ENCODE data around the gene THSD4. TPM values are rescaled to one million over a fixed set of nuclear protein-coding genes. Genes with fewer than 3 reads are reported as not detected.

THSD4 gene
- total RNA-seq, 1 experiment from 2014 or later, result 21.7 TPM

DNA sequence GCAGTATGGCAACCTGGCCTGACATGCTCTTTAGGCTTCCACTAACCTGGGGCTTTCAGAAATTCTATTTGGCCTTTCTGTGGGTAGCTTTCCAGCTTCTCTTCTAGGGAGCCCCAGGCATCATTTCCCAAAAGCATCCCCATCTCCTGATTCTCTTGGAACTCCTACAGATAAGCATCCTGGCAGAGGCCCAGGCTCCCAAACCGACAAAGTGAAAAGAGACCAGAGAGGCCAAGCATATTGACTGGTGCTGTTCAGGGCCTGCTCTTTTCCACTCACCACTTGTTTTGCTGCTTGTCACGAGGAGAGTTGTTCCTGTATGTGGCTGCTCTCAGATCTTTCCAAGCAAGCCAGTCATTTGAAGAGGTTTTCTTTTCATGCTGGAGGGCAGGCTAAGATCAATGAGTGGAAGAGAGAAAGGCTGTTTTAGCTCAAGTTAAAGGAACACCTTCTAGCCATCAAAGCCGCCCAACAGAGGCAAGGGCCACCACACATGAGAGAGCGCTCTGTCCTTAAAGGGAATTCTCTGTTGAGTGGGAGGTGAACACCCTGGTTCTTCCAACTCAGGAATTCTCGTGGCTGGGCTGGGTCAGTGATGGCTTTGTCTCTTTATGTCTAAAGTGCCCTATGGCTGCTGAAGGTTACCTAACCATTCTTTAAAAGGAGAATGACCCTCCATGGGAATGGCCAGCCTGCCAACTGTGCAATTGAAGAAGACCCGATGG, 664.0 kb downstream of the THSD4 start:
- DNase-seq (ENCODE audit: extremely low read depth, low read depth), result no peak

DNA sequence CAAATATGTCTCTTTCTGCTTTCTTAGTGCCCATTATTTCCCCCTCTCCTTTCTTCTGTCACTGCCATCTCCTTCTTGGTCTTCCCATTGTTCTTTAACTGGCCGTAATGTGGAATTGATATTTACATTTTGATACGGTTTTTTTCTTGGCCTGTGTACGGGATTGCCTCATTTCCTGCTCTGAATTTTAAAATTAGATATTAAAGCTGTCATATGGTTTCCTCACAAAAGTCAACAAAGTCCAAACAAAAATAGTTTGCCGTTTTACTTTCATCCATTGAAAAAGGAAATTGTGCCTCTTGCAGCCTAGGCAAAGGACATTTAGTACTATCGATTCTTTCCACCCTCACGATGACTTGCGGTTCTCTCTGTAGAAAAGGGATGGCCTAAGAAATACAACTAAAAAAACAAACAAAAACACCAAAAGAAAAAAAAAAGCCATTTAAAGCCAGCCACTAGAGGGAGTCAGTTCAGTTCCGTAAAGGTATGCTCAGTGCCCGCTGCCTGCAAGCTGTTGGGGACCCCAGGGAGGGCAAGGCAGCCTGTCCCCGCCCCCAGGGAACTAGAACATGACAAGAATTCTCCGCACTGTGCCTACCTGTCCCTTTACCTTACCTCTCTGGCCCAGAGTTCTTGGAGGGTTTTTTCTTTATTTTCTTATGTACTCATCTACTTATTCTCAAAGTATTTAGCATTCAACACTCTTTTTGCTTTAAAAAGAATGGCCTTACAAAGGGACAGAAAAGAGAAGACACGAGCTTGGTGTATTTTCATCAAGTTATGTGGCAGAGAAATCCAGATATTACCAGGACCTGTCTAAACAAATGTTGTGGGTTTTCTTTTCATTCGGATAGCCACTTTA, 665.1 kb downstream of the THSD4 start:
- peak; percentile 64 for DNase-seq (ENCODE audit: extremely low read depth, low read depth)

DNA sequence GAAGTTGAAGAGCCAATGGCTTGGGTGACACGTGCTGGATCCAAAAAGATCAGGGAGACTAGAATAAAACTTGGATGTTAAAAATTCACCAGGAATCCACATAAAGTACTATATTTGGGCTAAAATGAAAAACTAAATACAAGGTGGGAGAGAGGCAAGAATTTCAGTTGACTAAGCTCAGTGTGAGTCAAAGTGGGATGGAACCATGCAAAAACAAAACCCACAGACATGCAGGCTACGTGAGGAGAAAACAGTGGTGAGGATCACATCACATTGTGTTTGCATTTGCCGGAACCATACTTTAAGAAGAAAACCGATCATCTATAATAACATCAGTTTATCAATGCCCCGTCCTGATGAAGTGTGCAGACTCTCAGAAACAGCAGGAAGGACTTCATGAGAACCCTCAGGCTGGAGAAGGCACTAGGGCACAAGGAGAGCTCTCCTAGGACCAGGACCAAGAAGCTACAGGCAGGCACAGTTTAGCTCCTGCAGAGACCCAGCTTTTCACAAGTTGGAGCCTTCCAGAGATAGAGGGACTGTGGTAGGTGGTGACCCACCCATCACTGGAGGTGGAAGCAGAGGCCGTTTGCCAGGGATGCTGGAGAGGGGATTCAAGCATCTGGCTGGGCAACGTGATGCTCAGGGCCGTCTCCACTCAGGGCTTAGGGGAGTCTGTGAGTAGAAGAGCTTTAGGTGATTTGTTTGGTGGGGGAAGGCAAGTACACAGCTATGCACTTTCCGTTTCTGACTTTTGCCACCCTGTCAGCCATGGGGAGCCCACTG, 666.1 kb downstream of the THSD4 start:
- DNase-seq (ENCODE audit: extremely low read depth, low read depth), result no peak

DNA sequence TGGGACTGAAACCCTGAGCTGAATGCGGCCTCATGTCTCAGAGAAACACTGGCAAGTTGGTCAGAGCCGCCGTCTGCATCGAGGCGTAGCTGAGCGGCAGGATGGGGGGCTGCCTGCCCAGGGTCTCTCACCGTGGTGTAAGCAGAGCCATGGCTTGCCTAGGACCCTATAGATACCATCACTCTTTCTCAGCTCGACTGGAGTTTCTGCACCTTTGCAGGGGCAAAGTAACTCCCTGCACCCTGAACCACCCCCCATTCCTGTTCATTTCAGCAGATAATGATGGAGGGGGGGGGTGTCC, 666.6 kb downstream of the THSD4 start:
- DNase-seq (ENCODE audit: extremely low read depth, low read depth), result no peak

DNA sequence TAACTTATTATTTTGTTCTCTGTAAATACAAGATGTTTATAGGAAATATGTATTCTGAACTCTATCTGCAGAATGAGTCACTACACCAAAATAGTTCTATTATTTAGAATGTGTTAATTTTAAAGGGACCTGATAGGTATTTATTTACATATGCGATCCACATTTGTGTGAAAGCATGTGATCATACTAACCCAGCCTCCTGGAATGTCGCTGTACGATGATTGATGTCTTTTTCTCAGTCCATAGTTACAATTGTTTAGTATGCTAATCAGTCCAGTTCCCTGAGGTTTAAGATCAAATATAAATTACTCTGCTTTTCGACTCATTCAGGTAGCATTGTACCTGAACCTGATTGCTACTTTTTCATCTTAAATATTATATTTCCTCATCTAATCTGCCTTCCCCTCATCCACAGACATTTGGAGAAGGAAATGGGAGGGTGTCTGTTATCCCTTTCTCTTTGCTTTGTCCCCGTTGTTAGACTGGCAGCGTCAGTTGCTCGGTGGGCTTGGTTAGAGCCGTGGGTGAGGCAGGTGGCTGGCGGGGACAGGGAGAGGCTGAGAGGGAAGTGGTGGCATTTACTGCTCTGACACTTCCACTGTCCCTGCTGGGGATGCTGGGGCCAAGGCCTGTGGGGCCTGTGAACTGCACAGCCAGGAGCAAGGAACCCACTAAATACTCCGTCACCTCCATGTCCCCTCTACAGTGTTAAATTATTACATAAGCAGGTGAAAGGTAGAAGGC, 667.3 kb downstream of the THSD4 start:
- no peak for DNase-seq (ENCODE audit: extremely low read depth, low read depth)

DNA sequence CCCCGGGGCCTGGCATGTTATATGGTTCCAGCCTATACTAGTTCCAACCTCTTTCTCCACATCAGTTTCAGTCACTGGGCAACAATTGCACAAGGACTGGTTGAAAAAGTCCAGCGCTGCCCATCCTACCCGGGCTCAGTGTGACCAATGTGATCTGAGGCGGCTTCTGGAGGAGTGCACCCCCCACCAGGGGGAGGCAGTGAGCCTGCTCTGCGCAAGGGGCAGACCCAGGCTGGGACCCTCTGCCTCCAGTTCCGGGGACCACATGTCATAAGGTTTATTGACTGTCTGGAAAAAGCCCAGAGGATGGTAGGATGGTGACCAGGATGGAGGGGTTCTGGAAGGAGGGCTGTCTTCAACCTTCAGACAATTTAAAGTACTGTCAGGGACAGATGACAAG, 669.4 kb downstream of the THSD4 start:
- no peak for DNase-seq (ENCODE audit: extremely low read depth, low read depth)

DNA sequence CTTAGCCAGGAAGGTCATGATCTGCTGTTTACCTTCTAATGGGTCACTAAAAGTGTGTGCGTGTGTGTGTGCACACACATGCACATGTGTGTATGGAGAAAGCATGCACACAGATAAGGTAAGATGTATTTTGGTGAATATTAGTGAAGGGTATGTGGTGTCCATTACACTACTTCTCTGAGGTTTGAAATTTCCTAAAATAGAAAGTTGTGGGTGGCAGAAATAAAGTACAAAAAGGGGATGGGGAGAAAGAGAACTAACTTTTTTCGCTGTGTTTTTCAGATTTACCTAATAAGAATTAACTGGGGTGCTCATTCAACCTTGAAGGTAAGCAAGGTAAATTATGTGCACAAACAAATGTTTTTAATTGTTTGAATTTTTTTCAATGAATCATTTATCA, 670.7 kb downstream of the THSD4 start:
- DNase-seq (ENCODE audit: extremely low read depth, low read depth), result no peak

DNA sequence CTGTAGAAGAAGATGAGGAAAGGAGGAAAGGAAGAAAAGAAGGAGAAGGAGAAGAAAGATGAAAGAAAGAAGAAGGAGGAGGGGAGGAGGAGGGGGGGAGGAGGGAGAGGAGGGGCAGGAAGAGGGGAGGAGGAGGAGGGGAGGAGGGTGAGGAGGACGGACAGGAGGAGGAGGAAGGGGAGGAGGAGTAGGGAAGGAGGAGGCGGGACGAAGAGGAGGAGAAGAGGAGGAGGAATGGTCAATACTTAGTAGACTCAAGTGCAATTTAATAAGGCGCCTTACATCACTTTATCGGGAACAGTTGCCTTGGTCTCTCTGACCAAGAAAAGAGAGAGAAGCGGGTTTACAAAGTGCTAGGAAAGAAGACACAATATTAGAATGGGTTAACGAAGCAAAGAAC, 671.4 kb downstream of the THSD4 start:
- DNase-seq (ENCODE audit: extremely low read depth, low read depth), result no peak

DNA sequence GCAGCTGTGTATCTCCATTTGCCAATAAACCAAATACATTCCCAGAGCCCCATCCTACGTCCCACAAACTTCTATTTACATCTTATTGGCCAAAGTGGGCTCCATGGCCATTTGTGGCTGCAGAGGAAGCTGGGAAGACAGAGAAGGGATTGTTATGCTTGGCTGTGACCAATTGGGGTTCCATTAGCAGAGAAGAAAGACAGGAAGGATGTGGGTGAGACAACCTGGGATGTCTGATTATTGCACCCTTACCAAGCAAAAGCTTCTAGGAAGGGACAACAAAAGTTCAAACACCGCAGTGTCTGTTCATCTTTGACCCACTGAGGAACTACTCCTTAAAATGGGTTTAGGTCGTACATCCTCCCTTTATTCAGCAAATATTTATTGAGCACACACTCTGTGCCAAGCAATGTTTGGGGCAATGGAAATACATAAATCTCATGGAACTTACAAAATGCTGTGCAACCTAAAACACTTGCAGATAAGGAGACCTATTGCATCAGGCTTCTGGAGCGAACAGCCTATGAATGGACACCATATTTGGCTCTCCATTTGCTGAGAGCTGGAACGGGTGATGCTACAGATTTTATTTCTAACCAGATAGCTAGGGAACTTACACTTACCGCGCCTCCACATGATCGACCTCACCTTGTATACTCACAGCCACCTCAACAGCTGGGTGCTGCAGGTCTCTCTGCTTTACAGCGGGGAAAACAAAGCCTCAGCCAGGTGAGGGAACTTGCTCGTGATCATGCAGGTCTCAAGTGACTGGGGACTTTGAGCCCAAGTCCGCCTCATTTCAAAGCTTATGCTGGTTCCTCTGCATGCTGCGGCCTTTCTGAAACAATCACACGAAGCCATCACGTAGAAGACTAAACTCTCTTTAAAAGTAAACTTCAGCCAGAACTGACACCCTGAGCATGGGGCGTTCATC, 673.6 kb downstream of the THSD4 start:
- no peak for DNase-seq (ENCODE audit: extremely low read depth, low read depth)

DNA sequence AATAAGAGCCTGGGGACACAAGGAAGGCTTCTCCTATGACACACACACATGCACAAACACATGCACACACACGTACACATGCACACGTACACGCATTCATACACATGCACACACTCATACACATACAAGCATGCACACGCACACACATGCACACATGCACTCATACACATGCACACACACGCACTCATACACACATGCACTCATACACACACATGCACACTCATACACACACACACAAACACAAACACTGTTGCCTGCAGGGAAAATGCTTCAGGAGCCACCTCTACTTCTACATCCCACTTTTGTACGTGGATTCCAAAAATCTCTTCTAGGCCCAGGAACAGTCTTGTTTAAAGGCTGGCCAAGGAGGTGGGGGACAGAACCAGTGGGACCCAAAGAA, 674.3 kb downstream of the THSD4 start:
- no peak for DNase-seq (ENCODE audit: extremely low read depth, low read depth)

DNA sequence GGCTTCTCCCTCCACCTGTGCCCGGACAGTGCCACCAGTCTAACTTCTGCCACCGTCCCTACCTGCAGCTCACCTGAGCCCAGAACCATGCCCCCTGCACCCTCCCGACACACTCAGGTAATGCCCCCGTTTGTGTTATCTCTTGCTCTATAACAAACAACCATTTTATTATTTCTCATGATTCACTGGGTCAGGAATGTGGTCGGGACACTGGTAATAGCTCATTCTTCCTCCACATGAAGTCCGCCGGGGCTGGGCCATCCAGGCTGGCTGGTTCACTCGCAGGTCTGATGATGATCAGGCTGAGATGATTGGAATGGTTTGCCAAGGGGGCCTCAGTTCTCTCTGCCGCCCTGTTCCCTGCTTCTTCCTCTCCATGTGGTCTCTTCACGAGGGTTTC, 674.8 kb downstream of the THSD4 start:
- no peak for DNase-seq (ENCODE audit: extremely low read depth, low read depth)

DNA sequence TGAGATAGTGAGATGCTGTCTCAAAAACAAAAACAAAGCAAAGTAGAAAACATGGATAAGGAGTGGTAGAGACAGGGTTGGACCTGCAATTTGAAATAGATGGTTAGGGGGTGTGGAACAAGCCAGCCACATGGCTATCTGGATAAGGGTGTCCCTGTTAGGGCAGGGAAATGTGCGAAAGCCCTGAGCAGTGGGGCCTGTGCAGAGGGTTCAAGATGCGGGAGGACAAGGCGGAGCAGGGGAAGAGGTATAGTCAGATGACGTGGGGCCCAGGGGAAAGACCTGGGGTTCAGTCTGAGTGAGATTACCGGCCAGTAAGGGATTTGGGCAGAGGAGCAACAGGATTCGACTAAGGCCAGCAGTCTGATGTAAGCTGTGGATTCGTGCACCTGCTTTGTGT, 676.7 kb downstream of the THSD4 start:
- no peak for DNase-seq (ENCODE audit: extremely low read depth, low read depth)

DNA sequence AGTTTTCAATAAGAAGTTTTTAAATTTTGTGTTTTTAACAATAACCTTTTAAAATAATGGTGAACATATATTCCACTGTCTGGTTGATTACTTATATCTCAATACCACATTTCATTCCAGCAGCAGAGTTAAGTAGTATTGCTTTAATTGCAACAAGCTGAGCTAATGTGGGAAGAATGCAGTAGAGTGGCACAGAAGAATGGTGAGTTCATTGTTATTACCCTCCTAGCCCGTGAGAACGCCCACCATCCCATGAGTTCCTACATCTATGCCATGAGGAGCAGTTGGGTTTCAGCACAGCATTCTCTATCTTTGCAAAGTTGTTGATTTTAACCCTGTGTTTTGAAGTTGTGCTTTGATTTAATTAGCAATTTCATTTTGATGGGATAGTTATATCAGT, 677.2 kb downstream of the THSD4 start:
- DNase-seq (ENCODE audit: extremely low read depth, low read depth), result no peak

DNA sequence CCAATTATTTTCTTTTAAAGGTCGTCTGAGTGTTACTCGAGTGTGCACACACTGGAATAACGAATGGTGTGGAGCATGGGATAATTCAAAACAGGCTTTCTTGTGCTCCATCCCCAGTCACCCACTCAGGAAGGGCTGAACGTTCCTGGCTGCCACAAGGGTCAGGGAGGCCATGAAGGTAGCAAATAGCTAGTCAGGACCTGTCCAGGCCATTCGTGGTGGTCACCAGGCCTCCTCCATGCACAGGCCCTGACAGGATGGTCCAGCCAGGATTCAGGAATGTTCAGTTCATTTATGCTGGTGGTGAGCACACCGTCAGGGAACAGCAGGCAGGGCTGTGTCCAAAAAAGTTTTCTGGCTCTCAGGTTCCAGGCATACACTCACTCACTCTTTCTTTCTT, 683.4 kb downstream of the THSD4 start:
- no peak for DNase-seq (ENCODE audit: extremely low read depth, low read depth)

DNA sequence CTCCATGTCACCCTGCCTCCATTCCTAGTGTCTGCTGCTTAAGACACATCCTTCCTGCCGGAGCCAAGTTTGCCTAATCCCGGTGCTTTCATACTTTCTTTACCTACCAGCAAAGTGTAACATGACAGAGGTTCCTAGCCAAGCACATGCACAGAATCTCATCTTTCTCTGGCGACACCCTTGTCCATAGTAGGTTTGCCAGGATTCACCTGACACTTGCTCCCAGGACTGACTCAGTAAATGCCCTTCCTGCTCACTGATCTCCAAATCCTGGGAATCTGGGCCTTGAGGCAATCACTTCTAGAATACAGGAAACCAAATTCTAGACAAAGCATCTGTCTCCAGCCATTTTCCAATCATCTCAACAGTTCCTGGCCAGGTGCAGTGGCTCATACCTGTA, 684.9 kb downstream of the THSD4 start:
- DNase-seq (ENCODE audit: extremely low read depth, low read depth), result no peak

DNA sequence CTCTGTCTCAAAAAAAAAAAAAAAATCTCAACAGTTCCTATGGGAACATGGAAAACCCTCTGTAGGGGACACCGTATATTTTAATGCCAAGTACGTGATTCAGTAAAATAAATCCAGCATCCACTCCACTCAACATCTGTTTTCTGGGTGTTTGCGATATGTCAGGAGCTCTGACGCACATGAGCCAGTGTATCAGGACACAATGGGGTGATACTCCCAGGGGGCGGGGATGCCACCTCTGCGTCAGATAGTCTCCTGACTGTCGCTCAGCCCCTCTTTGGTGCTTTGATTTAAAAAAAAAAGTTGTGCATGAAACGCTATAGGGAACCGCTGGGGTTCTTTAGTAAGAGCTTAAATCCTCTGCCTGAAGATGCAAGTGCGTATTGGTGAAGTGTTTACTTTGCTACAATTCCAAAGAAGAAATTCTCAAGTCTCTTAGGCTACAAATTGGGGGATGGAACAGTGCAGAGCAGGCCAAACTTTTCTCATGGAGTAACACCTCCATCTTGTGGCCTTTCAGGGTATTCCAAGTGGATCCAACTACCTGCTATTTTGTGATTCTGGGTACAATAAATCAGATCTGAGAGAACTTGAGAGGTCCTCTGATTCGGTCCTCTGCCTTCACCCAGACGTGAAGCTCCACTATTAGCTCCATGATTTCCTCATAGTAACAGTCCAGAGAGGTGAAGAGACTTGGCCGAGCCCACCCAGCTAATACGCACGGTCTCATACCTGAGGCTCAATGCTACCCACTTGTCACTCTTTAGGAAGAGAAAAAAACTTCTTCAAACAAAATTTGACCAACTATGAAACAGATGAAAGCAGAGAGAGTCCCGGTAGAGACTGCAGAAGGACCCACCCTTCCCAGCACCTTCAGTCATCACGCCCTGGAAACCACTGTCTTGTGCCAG, 685.8 kb downstream of the THSD4 start:
- peak; percentile 71 for DNase-seq (ENCODE audit: extremely low read depth, low read depth)

DNA sequence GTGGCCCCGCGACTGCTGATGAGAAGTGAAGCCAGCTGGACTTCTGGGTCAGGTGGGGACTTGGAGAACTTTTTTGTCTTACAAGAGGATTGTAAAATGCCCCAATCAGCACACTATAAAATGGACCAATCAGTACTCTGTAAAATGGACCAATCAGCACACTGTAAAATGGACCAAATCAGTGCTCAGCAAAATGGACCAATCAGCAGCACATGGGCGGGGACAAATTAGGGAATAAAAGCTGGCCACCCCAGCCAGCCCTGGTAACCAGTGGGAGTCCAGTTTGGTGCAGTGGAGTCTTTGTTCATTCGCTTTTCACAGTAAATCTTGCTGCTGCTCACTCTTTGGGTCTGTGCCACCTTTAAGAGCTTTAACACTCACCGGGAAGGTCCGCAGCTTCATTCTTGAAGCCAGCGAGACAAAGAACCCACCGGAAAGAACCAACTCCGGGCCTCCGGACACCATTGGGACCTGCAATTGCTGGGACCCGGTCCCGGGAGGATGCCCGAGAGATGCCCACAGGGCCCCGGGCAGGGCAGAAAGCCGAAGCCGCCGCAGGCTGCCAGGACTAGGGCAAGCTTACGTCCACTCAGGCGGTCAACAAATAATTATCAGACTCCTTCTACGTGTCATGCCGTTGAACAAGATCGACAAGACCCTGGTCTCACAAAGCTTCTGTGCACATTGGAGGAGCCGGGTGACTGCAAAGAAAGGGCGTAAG, 686.8 kb downstream of the THSD4 start:
- no peak for DNase-seq (ENCODE audit: extremely low read depth, low read depth)

DNA sequence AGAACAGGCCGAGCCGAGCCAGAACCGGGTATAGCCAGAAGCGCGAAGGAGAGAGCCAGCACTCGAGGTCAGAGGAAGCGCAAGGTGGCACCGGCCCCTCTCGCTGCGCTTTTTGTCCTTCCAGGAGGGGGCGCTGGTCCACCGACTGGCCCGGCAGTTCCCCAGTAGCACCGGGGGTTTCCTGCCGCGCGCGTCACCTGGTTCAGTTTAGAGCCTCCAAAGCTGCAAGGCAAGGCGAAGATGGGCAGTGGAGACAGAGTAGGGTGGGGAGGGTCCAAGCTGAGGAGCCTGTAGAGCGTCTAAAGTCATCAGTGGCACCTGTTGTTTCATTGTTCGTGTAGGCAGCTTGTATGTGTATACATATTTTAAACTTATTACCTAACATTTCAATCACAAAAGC, 687.5 kb downstream of the THSD4 start:
- DNase-seq (ENCODE audit: extremely low read depth, low read depth), result no peak

All from NCI-H460 (cell line).